ENCODE data around the gene PTBP1. TPM values are rescaled to one million over a fixed set of nuclear protein-coding genes. Genes with fewer than 3 reads are reported as not detected.
"Not testable (repeated sequence)": the region's sequence is repeated elsewhere in the genome, so short reads cannot be mapped to it uniquely, and the experiment has no call there.

PTBP1 gene
- total and polyA plus RNA-seq, 4 donors = 72.9 to 147 (median 87.3) TPM

GRCh38 chr19:835210-835810 is 38.1 kb downstream of the PTBP1 start:
- Histone ChIP-seq H3K36me3 (ENCODE audit: control insufficient read depth in 4 of 4, insufficient read depth in 3 of 4, low read depth in 1 of 4, low read length in 3 of 4) (no peaks in the 10 kb centered on the region), H3K4me3 (ENCODE audit: low read depth in 1 of 3, low read length in 3 of 3) (no peak overlapping the region), H3K27me3 (ENCODE audit: control insufficient read depth in 4 of 4, insufficient read depth in 4 of 4, low read length in 3 of 4) (no peaks in the 10 kb centered on the region), H3K4me1 (ENCODE audit: control insufficient read depth in 4 of 4, insufficient read depth in 4 of 4, low read length in 3 of 4) (peaks cover 0 to 5% (median 2%) of the 10 kb centered on the region in 4 donors), H3K27ac (ENCODE audit: low read depth in 1 of 2, low read length in 2 of 2) (no peak overlapping the region), H3K9me3 (ENCODE audit: control insufficient read depth in 4 of 4, low read length in 3 of 4) (no peaks in the 10 kb centered on the region), H3K9ac (ENCODE audit: low read depth in 1 of 2, low read length in 2 of 2) (no peak overlapping the region)
- DNase-seq (ENCODE audit: low spot score) = no peak
- 66% methylated on average over 36 of the region's 36 CpGs for WGBS
- TF ChIP-seq ZBTB33 (IDR thresholded peaks at IDR 0.05) (no peak), FOXA1 (IDR thresholded peaks at IDR 0.05) (no peak), TAF1 (conservative IDR thresholded peaks at IDR 0.05) (no peak), EGR1 (IDR thresholded peaks at IDR 0.05; ENCODE audit: low read depth in 2 of 2) (no peak), GABPA (IDR thresholded peaks at IDR 0.05 in 1 of 2, conservative IDR thresholded peaks at IDR 0.05 in 1 of 2) (no peak)

- peaks cover 3 to 9% (median 5%) of the 10 kb centered on the region in 4 donors for H3K4me1 ChIP-seq (ENCODE audit: control insufficient read depth in 4 of 4, insufficient read depth in 4 of 4, low read length in 3 of 4)
- no peak within 1 kb of the TSS for H3K4me3 ChIP-seq (ENCODE audit: low read depth in 1 of 3, low read length in 3 of 3)
- no peaks in the 10 kb centered on the region for H3K9me3 ChIP-seq (ENCODE audit: control insufficient read depth in 4 of 4, low read length in 3 of 4)
- no peaks in the 10 kb centered on the region for H3K36me3 ChIP-seq (ENCODE audit: control insufficient read depth in 4 of 4, insufficient read depth in 3 of 4, low read depth in 1 of 4, low read length in 3 of 4)
- DNase-seq (ENCODE audit: low spot score) = no peak
- H3K27ac ChIP-seq (ENCODE audit: low read depth in 1 of 2, low read length in 2 of 2) = no peak within 1 kb of the TSS
- no peak within 1 kb of the TSS for H3K9ac ChIP-seq (ENCODE audit: low read depth in 1 of 2, low read length in 2 of 2)
- peaks cover 0 to 5% (median 0%) of the 10 kb centered on the region in 4 donors for H3K27me3 ChIP-seq (ENCODE audit: control insufficient read depth in 4 of 4, insufficient read depth in 4 of 4, low read length in 3 of 4)
- TF ChIP-seq FOXA2 (IDR thresholded peaks at IDR 0.05) (no peak), TAF1 (conservative IDR thresholded peaks at IDR 0.05) (no peak), HNF4G (IDR thresholded peaks at IDR 0.05) (no peak), REST (IDR thresholded peaks at IDR 0.05) (no peak), JUND (IDR thresholded peaks at IDR 0.05) (no peak), RXRA (IDR thresholded peaks at IDR 0.05) (no peak), CTCF (IDR thresholded peaks at IDR 0.05; ENCODE audit: low read depth, low read length, missing input control) (no peak), MAX (IDR thresholded peaks at IDR 0.05) (no peak), HNF4A (conservative IDR thresholded peaks at IDR 0.05) (no peak), NR2F2 (IDR thresholded peaks at IDR 0.05) (no peak), ATF3 (IDR thresholded peaks at IDR 0.05) (no peak), SP1 (IDR thresholded peaks at IDR 0.05) (no peak), RAD21 (IDR thresholded peaks at IDR 0.05) (no peak), YY1 (IDR thresholded peaks at IDR 0.05) (no peak)
- 71% methylated on average over 24 of the region's 24 CpGs for WGBS
Measured at GRCh38 chr19:840519-841206, 43.4 kb downstream of the PTBP1 start, which contains the start of gene PRTN3. PRTN3 (plus strand) TSS chr19:840999; CDS start chr19:841009, 10 bp downstream.

- H3K9me3 ChIP-seq (ENCODE audit: control insufficient read depth in 4 of 4, low read length in 3 of 4); H3K36me3 ChIP-seq (ENCODE audit: control insufficient read depth in 4 of 4, insufficient read depth in 3 of 4, low read depth in 1 of 4, low read length in 3 of 4); H3K9ac ChIP-seq (ENCODE audit: low read depth in 1 of 2, low read length in 2 of 2); H3K27ac ChIP-seq (ENCODE audit: low read depth in 1 of 2, low read length in 2 of 2); H3K4me1 ChIP-seq (ENCODE audit: control insufficient read depth in 4 of 4, insufficient read depth in 4 of 4, low read length in 3 of 4); DNase-seq (ENCODE audit: low spot score); H3K27me3 ChIP-seq (ENCODE audit: control insufficient read depth in 4 of 4, insufficient read depth in 4 of 4, low read length in 3 of 4); H3K4me3 ChIP-seq (ENCODE audit: low read depth in 1 of 3, low read length in 3 of 3): not testable (repeated sequence)
- 85% methylated on average over 7 of the region's 7 CpGs for WGBS
Measured at GRCh38 chr19:842802-843179, 45.5 kb downstream of the PTBP1 start.

Measured in liver (tissue), 9 donors.